ENCODE measurements around the gene COL19A1.

- TF ChIP-seq CTCF (IDR thresholded peaks at IDR 0.05) (no peak), POLR2A (IDR thresholded peaks at IDR 0.05) (no peak)
Measured at GRCh38 chr6:69847492-69847788, 18.9 kb upstream of the COL19A1 start.
